HG03060 (cell line): ENCODE data around the gene ITGB5.

Experiments
- ATAC-seq: cut with Tn5 transposase; IDR thresholded peaks from one replicate; pipeline ENCODE4 v1.9.1; 2021; ENCODE audit warnings: low read depth, moderate number of reproducible peaks; ENCODE audit not compliant: unreplicated experiment

ITGB5 gene

GRCh38 chr3:124873226-124873625 lies 13.9 kb downstream of the ITGB5 start:
- ATAC-seq: no peak

GRCh38 chr3:124867511-124867910 lies 19.7 kb downstream of the ITGB5 start:
- no peak for ATAC-seq

- ATAC-seq: no peak
These were observed 25.2 kb downstream of the ITGB5 start for GRCh38 chr3:124862006-124862405.

GRCh38 chr3:124861041-124861440 lies 26.1 kb downstream of the ITGB5 start:
- ATAC-seq: no peak

- ATAC-seq: no peak
These were observed 26.6 kb downstream of the ITGB5 start for GRCh38 chr3:124860599-124860998.

GRCh38 chr3:124859025-124859424 lies 28.1 kb downstream of the ITGB5 start:
- ATAC-seq: no peak

GRCh38 chr3:124858275-124858674 lies 28.9 kb downstream of the ITGB5 start:
- ATAC-seq: no peak

- ATAC-seq: no peak
These were observed 30.5 kb downstream of the ITGB5 start for GRCh38 chr3:124856677-124857076.

GRCh38 chr3:124854009-124854408 lies 33.2 kb downstream of the ITGB5 start:
- ATAC-seq: no peak

- no peak for ATAC-seq
These were observed 33.7 kb downstream of the ITGB5 start for GRCh38 chr3:124853446-124853845.

- ATAC-seq: no peak
These were observed 35.3 kb downstream of the ITGB5 start for GRCh38 chr3:124851905-124852304.

- no peak for ATAC-seq
These were observed 36.0 kb downstream of the ITGB5 start for GRCh38 chr3:124851136-124851535.

GRCh38 chr3:124850633-124851032 lies 36.5 kb downstream of the ITGB5 start:
- no peak for ATAC-seq

- ATAC-seq: no peak
These were observed 37.0 kb downstream of the ITGB5 start for GRCh38 chr3:124850212-124850611.

GRCh38 chr3:124848300-124848699 lies 38.9 kb downstream of the ITGB5 start:
- no peak for ATAC-seq

- no peak for ATAC-seq
These were observed 39.3 kb downstream of the ITGB5 start for GRCh38 chr3:124847863-124848262.

- ATAC-seq: no peak
These were observed 40.1 kb downstream of the ITGB5 start for GRCh38 chr3:124847051-124847450.

GRCh38 chr3:124846189-124846588 lies 41.0 kb downstream of the ITGB5 start:
- no peak for ATAC-seq

GRCh38 chr3:124845406-124845805 lies 41.8 kb downstream of the ITGB5 start:
- no peak for ATAC-seq

GRCh38 chr3:124843506-124844177 lies 43.5 kb downstream of the ITGB5 start:
- no peak for ATAC-seq

- no peak for ATAC-seq
These were observed 44.1 kb downstream of the ITGB5 start for GRCh38 chr3:124843047-124843446.

- ATAC-seq: no peak
These were observed 45.6 kb downstream of the ITGB5 start for GRCh38 chr3:124841517-124841916.

- ATAC-seq: no peak
These were observed 46.8 kb downstream of the ITGB5 start for GRCh38 chr3:124840331-124840730.
